NCI-H2029 (cell line): Measurements from ENCODE around the gene ZNF44.
"Not testable (repeated sequence)": the region's sequence is repeated elsewhere in the genome, so short reads cannot be mapped to it uniquely, and the experiment has no call there.

Source experiments
- DNase-seq: peaks from one replicate; lab custom pipeline; 2025; lab: John Stamatoyannopoulos, UW

Gene ZNF44

GRCh38 chr19:12294249-12295158 lies at the start of gene ZNF44:
Gene ZNF44, minus strand, starts transcription at chr19:12294883. Its CDS starts 189 bp downstream, at chr19:12294694.
- DNase-seq = peak; percentile 97

GRCh38 chr19:12333162-12334159 lies 38.8 kb upstream of the ZNF44 start, which contains the start of gene ZNF563:
Gene ZNF563, minus strand, starts transcription at chr19:12333633. Its CDS starts 151 bp downstream, at chr19:12333482.
- DNase-seq = peak; percentile 95

GRCh38 chr19:12331211-12331941 lies 36.7 kb upstream of the ZNF44 start:
- DNase-seq = no peak

- no peak for DNase-seq
Measured at GRCh38 chr19:12330340-12330739, 35.7 kb upstream of the ZNF44 start.

GRCh38 chr19:12325690-12326089 lies 31.0 kb upstream of the ZNF44 start:
- DNase-seq = no peak

- no peak for DNase-seq
Measured at GRCh38 chr19:12318782-12319413, 24.2 kb upstream of the ZNF44 start.

- DNase-seq = peak; percentile 5
Measured at GRCh38 chr19:12314553-12314952, 19.9 kb upstream of the ZNF44 start.

GRCh38 chr19:12308891-12309290 lies 14.2 kb upstream of the ZNF44 start:
- DNase-seq = not testable (repeated sequence)

- DNase-seq = no peak
Measured at GRCh38 chr19:12295191-12295590, 508 bp upstream of the ZNF44 start.

- DNase-seq = peak; percentile 20
Measured at GRCh38 chr19:12293777-12294248, 870 bp downstream of the ZNF44 start.

- DNase-seq = no peak
Measured at GRCh38 chr19:12289790-12290065, 5.0 kb downstream of the ZNF44 start.

GRCh38 chr19:12287958-12288500 lies 6.7 kb downstream of the ZNF44 start:
- no peak for DNase-seq

GRCh38 chr19:12284631-12285030 lies 10.1 kb downstream of the ZNF44 start:
- no peak for DNase-seq

GRCh38 chr19:12284226-12284625 lies 10.5 kb downstream of the ZNF44 start:
- DNase-seq = no peak

- no peak for DNase-seq
Measured at GRCh38 chr19:12278713-12279112, 16.0 kb downstream of the ZNF44 start.

GRCh38 chr19:12272980-12273901 lies 21.4 kb downstream of the ZNF44 start:
- no peak for DNase-seq

GRCh38 chr19:12272386-12272785 lies 22.3 kb downstream of the ZNF44 start:
- DNase-seq = no peak

- DNase-seq = no peak
Measured at GRCh38 chr19:12270854-12271253, 23.8 kb downstream of the ZNF44 start.

GRCh38 chr19:12265921-12266704 lies 28.6 kb downstream of the ZNF44 start:
- no peak for DNase-seq
